Measurements from ENCODE around the gene SPAG4.

DNA sequence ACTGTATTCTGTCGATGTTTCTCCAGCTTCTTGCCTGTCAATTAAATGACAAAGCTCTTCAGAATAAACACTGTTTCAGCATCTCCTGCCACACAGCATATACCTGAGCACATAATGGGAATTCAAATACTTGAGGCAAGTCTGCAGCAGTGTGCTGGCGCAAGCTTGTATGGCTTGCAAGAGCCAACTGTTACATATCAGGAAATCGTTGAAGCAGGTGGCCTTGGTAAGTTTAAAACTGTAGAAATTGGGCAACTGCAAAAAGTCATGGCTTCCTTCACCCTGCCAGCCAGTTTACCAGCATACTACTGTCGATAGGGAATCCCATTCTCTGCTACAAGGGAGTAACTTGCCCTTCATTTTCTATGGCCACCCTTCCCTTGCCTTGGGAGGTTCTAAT, 26.1 kb downstream of the SPAG4 start:
- TF ChIP-seq, protein P1, sequence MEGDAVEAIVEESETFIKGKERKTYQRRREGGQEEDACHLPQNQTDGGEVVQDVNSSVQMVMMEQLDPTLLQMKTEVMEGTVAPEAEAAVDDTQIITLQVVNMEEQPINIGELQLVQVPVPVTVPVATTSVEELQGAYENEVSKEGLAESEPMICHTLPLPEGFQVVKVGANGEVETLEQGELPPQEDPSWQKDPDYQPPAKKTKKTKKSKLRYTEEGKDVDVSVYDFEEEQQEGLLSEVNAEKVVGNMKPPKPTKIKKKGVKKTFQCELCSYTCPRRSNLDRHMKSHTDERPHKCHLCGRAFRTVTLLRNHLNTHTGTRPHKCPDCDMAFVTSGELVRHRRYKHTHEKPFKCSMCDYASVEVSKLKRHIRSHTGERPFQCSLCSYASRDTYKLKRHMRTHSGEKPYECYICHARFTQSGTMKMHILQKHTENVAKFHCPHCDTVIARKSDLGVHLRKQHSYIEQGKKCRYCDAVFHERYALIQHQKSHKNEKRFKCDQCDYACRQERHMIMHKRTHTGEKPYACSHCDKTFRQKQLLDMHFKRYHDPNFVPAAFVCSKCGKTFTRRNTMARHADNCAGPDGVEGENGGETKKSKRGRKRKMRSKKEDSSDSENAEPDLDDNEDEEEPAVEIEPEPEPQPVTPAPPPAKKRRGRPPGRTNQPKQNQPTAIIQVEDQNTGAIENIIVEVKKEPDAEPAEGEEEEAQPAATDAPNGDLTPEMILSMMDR (IDR thresholded peaks at IDR 0.05), result no peak
- TF ChIP-seq POLR2A (IDR thresholded peaks at IDR 0.05), result no peak
